OCI-LY3 (cell line): ENCODE data around the gene TAC4.

ENCODE experiments used
- H2AFZ ChIP-seq: fragments of 200-600, 300-600 bp; shearing (Covaris generic); 2 replicates; pipeline ENCODE4 v1.6.0; 2014; ENCODE audit warnings: antibody characterized with exemption, low read depth, low read length
- H3K27ac ChIP-seq: fragments of 200-600, 300-600 bp; sonication (generic); 2 replicates; pipeline ENCODE4 v1.5.1; 2014; ENCODE audit warnings: mild to moderate bottlenecking, low read length, moderate library complexity, mixed read lengths
- H3K27me3 ChIP-seq: fragments of 200-600, 300-600 bp; sonication (generic); 2 replicates; pipeline ENCODE4 v1.6.1; 2014; ENCODE audit warnings: low read depth, low read length, mixed read lengths
- H3K36me3 ChIP-seq: fragments of 200-600, 300-600 bp; sonication (generic); replicated peaks from 2 replicates; pipeline ENCODE3; 2014; ENCODE audit warnings: low read depth, low read length, mixed read lengths
- H3K4me1 ChIP-seq: fragments of 300-600, 200-600 bp; sonication (generic); 2 replicates; pipeline ENCODE4 v1.6.1; 2014; ENCODE audit warnings: low read length, mixed read lengths
- H3K4me2 ChIP-seq: fragments of 200-600, 300-600 bp; sonication (generic); 2 replicates; pipeline ENCODE4 v1.6.1; 2014; ENCODE audit warnings: low read length, mixed read lengths
- H3K4me3 ChIP-seq: fragments of 300-600, 200-600 bp; sonication (generic); 2 replicates; pipeline ENCODE4 v1.5.1; 2014; ENCODE audit warnings: antibody characterized with exemption, mild to moderate bottlenecking, low read length, moderate library complexity
- H3K79me2 ChIP-seq: fragments of 300-600, 200-600 bp; shearing (Covaris generic); 2 replicates; pipeline ENCODE4 v1.6.1; 2014; ENCODE audit warnings: mild to moderate bottlenecking, low read length, mixed read lengths
- H3K9ac ChIP-seq: fragments of 300-600, 200-600 bp; shearing (Covaris generic); 2 replicates; pipeline ENCODE4 v1.6.0; 2014; ENCODE audit warnings: mild to moderate bottlenecking, low read length, moderate library complexity
- H3K9me3 ChIP-seq: fragments of 200-600, 300-600 bp; shearing (Covaris generic); 2 replicates; pipeline ENCODE4 v1.6.1; 2014; ENCODE audit warnings: low read length, mixed read lengths; ENCODE audit not compliant: insufficient read depth
- H4K20me1 ChIP-seq: fragments of 200-600, 300-600 bp; sonication (generic); 2 replicates; pipeline ENCODE4 v1.6.1; 2016; ENCODE audit warnings: low read length, mixed read lengths; ENCODE audit not compliant: insufficient read depth
- EZH2phosphoT487 ChIP-seq: fragments of 200-600 bp; shearing (Covaris generic); IDR thresholded peaks from 2 replicates; pipeline ENCODE4 v1.6.1; 2018; ENCODE audit warnings: antibody characterized with exemption, mixed run types, low read depth
- TF ChIP-seq, protein P1 (sequence below): fragments of 200-600, 300-600 bp; sonication (generic); IDR thresholded peaks from 2 replicates; pipeline ENCODE4 v1.5.1; 2014; ENCODE audit warnings: antibody characterized with exemption, low read length, low read depth

The TAC4 gene

DNA sequence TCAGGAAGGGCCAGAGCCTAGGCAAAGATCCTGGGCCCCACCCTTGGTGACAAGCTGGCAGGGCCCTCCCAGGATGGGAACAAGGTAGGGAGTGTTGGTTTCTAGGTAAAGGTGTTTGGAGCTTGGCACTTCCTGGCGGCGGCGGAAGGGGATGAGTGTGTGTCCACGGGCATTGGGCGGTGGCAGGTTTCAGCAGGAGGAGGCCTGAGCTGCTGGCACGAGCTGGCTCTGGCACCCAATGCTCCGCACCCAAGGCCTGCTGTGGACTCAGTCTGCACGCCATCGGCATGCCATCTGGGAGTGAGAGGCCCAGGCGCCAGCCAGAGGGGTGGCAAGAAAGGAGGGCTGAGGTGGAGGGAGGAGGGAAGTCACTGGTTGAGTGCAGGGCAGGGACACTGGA is 46.9 kb upstream of the TAC4 start:
- Histone ChIP-seq H3K4me1 (no peaks in the 10 kb centered on the region), H3K27me3 (peaks cover 24% of the 10 kb centered on the region), H2AFZ (no peak overlapping the region), H3K4me3 (no peak overlapping the region), H3K27ac (no peak overlapping the region), H3K79me2 (no peaks in the 10 kb centered on the region), H4K20me1 (no peaks in the 10 kb centered on the region), H3K4me2 (no peak overlapping the region), H3K9ac (no peak overlapping the region), H3K36me3 (no peaks in the 10 kb centered on the region), H3K9me3 (no peaks in the 10 kb centered on the region)
- TF ChIP-seq EZH2phosphoT487: no peak
- TF ChIP-seq, protein P1, sequence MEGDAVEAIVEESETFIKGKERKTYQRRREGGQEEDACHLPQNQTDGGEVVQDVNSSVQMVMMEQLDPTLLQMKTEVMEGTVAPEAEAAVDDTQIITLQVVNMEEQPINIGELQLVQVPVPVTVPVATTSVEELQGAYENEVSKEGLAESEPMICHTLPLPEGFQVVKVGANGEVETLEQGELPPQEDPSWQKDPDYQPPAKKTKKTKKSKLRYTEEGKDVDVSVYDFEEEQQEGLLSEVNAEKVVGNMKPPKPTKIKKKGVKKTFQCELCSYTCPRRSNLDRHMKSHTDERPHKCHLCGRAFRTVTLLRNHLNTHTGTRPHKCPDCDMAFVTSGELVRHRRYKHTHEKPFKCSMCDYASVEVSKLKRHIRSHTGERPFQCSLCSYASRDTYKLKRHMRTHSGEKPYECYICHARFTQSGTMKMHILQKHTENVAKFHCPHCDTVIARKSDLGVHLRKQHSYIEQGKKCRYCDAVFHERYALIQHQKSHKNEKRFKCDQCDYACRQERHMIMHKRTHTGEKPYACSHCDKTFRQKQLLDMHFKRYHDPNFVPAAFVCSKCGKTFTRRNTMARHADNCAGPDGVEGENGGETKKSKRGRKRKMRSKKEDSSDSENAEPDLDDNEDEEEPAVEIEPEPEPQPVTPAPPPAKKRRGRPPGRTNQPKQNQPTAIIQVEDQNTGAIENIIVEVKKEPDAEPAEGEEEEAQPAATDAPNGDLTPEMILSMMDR: no peak

DNA sequence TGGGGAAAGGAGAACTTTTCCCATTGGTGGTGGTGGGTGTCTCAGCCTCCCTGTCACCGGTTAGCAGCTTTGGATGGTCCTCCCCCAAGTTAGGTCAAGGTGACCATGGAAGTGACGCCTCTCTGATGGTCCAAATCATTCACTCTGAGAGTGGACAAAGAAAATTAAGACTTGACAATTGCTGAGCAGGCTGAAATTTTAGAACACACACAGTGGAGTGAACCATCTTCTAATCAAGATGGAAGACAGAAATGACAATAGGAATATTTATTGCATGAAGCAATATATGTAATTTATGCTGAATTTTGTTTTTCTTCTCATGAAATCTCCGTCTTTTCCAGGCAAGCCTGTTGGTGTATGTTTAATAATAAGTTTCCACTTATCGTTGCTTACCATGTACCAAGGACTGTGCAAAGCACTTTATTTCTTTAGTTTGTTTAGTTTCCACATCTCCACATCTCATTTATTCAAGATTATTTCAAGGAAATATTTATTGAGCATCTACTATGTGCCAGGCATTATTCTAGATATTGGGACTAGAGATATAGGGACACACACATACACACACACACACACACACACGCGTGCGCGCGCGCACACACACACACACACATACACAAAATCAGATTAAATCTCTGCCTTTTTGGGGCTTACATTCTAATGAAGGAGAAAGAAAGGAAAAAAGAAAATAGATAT is 44.0 kb upstream of the TAC4 start:
- Histone ChIP-seq H2AFZ (no peak overlapping the region), H3K4me2 (no peak overlapping the region), H3K27me3 (peaks cover 24% of the 10 kb centered on the region), H3K9ac (no peak overlapping the region), H3K79me2 (no peaks in the 10 kb centered on the region), H3K4me3 (no peak overlapping the region), H3K36me3 (no peaks in the 10 kb centered on the region), H3K9me3 (no peaks in the 10 kb centered on the region), H3K4me1 (no peaks in the 10 kb centered on the region), H3K27ac (no peak overlapping the region), H4K20me1 (no peaks in the 10 kb centered on the region)
- TF ChIP-seq, protein P1: no peak
- TF ChIP-seq EZH2phosphoT487: no peak

DNA sequence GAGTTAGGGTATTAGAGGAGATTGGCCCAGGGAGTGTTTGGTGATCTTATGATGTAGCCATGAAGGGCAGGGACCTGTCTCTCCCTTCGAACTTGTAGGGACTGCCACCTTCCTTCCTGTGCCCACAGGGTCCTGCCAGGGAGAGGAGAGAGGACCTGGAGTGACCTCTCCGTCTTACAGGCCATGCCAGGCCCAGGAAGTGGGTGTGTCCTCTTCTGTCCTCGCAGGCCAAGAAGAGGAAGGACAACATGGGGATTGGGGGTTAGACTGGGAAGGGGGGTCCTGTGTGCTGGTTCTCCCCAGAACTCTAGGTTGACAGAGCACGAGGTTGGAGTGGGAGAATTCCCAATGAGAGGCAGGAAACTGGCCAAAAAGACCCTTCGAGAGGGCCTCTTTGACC is 43.4 kb upstream of the TAC4 start:
- Histone ChIP-seq H3K27me3 (peaks cover 27% of the 10 kb centered on the region), H2AFZ (no peak overlapping the region), H3K4me2 (no peak overlapping the region), H3K4me3 (no peak overlapping the region), H3K36me3 (no peaks in the 10 kb centered on the region), H4K20me1 (no peaks in the 10 kb centered on the region), H3K27ac (no peak overlapping the region), H3K79me2 (no peaks in the 10 kb centered on the region), H3K9ac (no peak overlapping the region), H3K9me3 (no peaks in the 10 kb centered on the region), H3K4me1 (no peaks in the 10 kb centered on the region)
- TF ChIP-seq, protein P1: no peak
- TF ChIP-seq EZH2phosphoT487: no peak

DNA sequence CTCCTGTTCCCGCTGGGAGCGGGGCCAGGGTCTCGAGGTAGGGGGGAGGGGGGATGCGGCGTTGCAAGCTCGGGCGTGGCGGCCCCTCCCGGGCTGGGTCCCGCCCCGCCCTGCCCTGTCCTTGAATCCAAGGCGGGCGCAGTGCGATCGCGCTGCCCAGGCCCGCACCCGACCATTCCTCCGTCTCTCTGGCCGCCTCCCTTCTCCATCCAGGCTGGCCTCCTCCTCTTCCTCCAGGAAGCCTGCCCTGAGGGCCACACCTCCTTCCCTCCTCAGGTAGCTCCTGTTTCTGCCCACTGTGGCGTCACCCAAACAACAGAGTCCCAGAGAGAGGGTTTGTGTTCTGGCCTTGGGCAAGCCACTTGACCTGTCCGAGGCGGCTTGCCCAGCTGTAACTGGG is 43.0 kb upstream of the TAC4 start:
- no peaks in the 10 kb centered on the region for H3K9me3 ChIP-seq
- H3K4me3 ChIP-seq: no peak overlapping the region
- TF ChIP-seq, protein P1: no peak
- TF ChIP-seq EZH2phosphoT487: no peak
- no peak overlapping the region for H2AFZ ChIP-seq
- no peaks in the 10 kb centered on the region for H3K79me2 ChIP-seq
- H3K9ac ChIP-seq: no peak overlapping the region
- H3K4me1 ChIP-seq: no peaks in the 10 kb centered on the region
- peaks cover 31% of the 10 kb centered on the region for H3K27me3 ChIP-seq
- no peaks in the 10 kb centered on the region for H3K36me3 ChIP-seq
- H4K20me1 ChIP-seq: no peaks in the 10 kb centered on the region
- no peak overlapping the region for H3K27ac ChIP-seq
- no peak overlapping the region for H3K4me2 ChIP-seq
